ENCODE data around the gene C4A.

GRCh38 chr6:31940256-31940664, 41.6 kb upstream of the C4A start:
- TF ChIP-seq POLR2A (IDR thresholded peaks at IDR 0.05) (no peak), EP300 (IDR thresholded peaks at IDR 0.05) (no peak)

Data from suprapubic skin (tissue), 2 donors.